Activated naive CD4-positive, alpha-beta T cell treated with anti-CD3 and anti-CD28 coated beads for 36 hours (primary cell): Measurements from ENCODE around the gene POLR2A. TPM values are rescaled to one million over a fixed set of nuclear protein-coding genes. Genes with fewer than 3 reads are reported as not detected.
"Not testable (repeated sequence)": the region's sequence is repeated elsewhere in the genome, so short reads cannot be mapped to it uniquely, and the experiment has no call there.

Source experiments
- CTCF ChIA-PET: fragments of 350-600 bp; sonication (Branson Sonifier 250); formaldehyde crosslinking; loops from one replicate; lab custom pipeline; 2021; ENCODE audit warnings: antibody characterized with exemption; lab: Charles Lee
- DNase-seq: peaks from one replicate; pipeline ENCODE4 v3.0.0-alpha.2; 2020
- H3K27ac Mint-ChIP-seq: one replicate; pipeline ENCODE4 v1.8.0; 2021; ENCODE audit warnings: mild to moderate bottlenecking, mixed read lengths
- H3K27me3 Mint-ChIP-seq: one replicate; pipeline ENCODE4 v1.8.0; 2021; ENCODE audit warnings: low read depth, mixed read lengths
- H3K36me3 Mint-ChIP-seq: one replicate; pipeline ENCODE4 v1.8.0; 2021; ENCODE audit warnings: low read depth, mixed read lengths
- H3K4me1 Mint-ChIP-seq: one replicate; pipeline ENCODE4 v1.8.0; 2021; ENCODE audit warnings: low read depth, mixed read lengths
- H3K4me3 Mint-ChIP-seq: one replicate; pipeline ENCODE4 v1.8.0; 2021; ENCODE audit warnings: mild to moderate bottlenecking, moderate library complexity, mixed read lengths
- H3K9me3 Mint-ChIP-seq: one replicate; pipeline ENCODE4 v1.8.0; 2021; ENCODE audit warnings: mixed read lengths
- intact Hi-C: fragments of 100-400 bp; cut with micrococcal nuclease; formaldehyde crosslinking; loops from one replicate; pipeline ENCODE4 v1.15.1; 2023
- total RNA-seq, 2 experiments: library from RNA; stranded (reverse); gene quantifications; one replicate each; pipeline ENCODE4 v1.2.3, GENCODE V29; 2021

POLR2A gene
- total RNA-seq, 2 experiments from 2014 or later = 204 to 205 TPM

- DNase-seq = no peak
- Mint-ChIP-seq H3K9me3 (no peaks in the 10 kb centered on the region), H3K27me3 (no peaks in the 10 kb centered on the region), H3K27ac (peak overlapping the region; percentile 67), H3K36me3 (no peaks in the 10 kb centered on the region), H3K4me3 (no peak overlapping the region), H3K4me1 (peaks cover 59% of the 10 kb centered on the region)
- CTCF ChIA-PET = interaction anchor here (1.2 to 1.5 kb wide), 8 partner anchors 16 to 121 kb away, joined by 3 to 7 read pairs (median 5); partner anchors contain the start of gene TMEM95
- intact Hi-C loops = loop anchor here (5.0 kb wide), 1 partner anchor 456 kb away; the partner anchor contains the start of genes CNTROB and TRAPPC1
These were observed 7.7 kb upstream of the POLR2A start for GRCh38 chr17:7476494-7476893.

- intact Hi-C loops = loop anchor here (5.0 kb wide), 1 partner anchor 455 kb away; the partner anchor contains the start of genes CNTROB and TRAPPC1
- CTCF ChIA-PET = interaction anchor here (1.2 to 1.5 kb wide), 6 partner anchors 14 to 122 kb away, joined by 3 to 7 read pairs (median 5); partner anchors contain the start of gene TMEM95
- Mint-ChIP-seq H3K9me3 (no peaks in the 10 kb centered on the region), H3K36me3 (no peaks in the 10 kb centered on the region), H3K27me3 (no peaks in the 10 kb centered on the region), H3K4me3 (peak overlapping the region; percentile 92), H3K27ac (no peak overlapping the region), H3K4me1 (peaks cover 59% of the 10 kb centered on the region)
- DNase-seq = no peak
These were observed 7.2 kb upstream of the POLR2A start for GRCh38 chr17:7476951-7477350.

- H3K4me3 Mint-ChIP-seq = peak overlapping the region; percentile 92
- no peaks in the 10 kb centered on the region for H3K9me3 Mint-ChIP-seq
- intact Hi-C loops = loop anchor here (5.0 kb wide), 1 partner anchor 455 kb away; the partner anchor contains the start of genes CNTROB and TRAPPC1
- H3K27me3 Mint-ChIP-seq = no peaks in the 10 kb centered on the region
- no peaks in the 10 kb centered on the region for H3K36me3 Mint-ChIP-seq
- peaks cover 63% of the 10 kb centered on the region for H3K4me1 Mint-ChIP-seq
- CTCF ChIA-PET = interaction anchor here (1.3 to 1.5 kb wide), 5 partner anchors 15 to 122 kb away, joined by 3 to 7 read pairs (median 5); partner anchors contain the start of gene TMEM95
- DNase-seq = peak; percentile 58
- H3K27ac Mint-ChIP-seq = peak overlapping the region; percentile 87
These were observed 6.5 kb upstream of the POLR2A start for GRCh38 chr17:7477392-7478275.

GRCh38 chr17:7478276-7479212, 5.6 kb upstream of the POLR2A start:
- CTCF ChIA-PET = interaction anchor here (1.3 kb wide), 1 partner anchor 16 kb away, joined by 3 read pairs; no protein-coding TSS in a partner anchor
- no peaks in the 10 kb centered on the region for H3K9me3 Mint-ChIP-seq
- peaks cover under 1% of the 10 kb centered on the region for H3K36me3 Mint-ChIP-seq
- H3K27ac Mint-ChIP-seq = peak overlapping the region; percentile 87
- no peaks in the 10 kb centered on the region for H3K27me3 Mint-ChIP-seq
- intact Hi-C loops = loop anchor here (1.0 to 5.0 kb wide), 2 partner anchors 23 to 454 kb away; partner anchors contain the start of genes CNTROB and TRAPPC1
- H3K4me1 Mint-ChIP-seq = peaks cover 66% of the 10 kb centered on the region
- peak; percentile 67 for DNase-seq
- H3K4me3 Mint-ChIP-seq = peak overlapping the region; percentile 92

- Mint-ChIP-seq H3K36me3 (peaks cover 2% of the 10 kb centered on the region), H3K4me1 (peaks cover 66% of the 10 kb centered on the region), H3K9me3 (no peaks in the 10 kb centered on the region), H3K4me3 (peak within 1 kb of the TSS; percentile 92), H3K27me3 (no peaks in the 10 kb centered on the region), H3K27ac (peak within 1 kb of the TSS; percentile 91)
- peak; percentile 60 for DNase-seq
- intact Hi-C loops = loop anchor here (1.0 to 10.0 kb wide), 5 partner anchors 24 to 837 kb away; partner anchors contain the start of genes CNTROB, KIAA0753, PER1 and TRAPPC1
- CTCF ChIA-PET = interaction anchor here (0.7 to 1.4 kb wide), 4 partner anchors 41 to 124 kb away, joined by 3 to 4 read pairs (median 4); no protein-coding TSS in a partner anchor
These were observed 4.7 kb upstream of the POLR2A start, which contains the start of gene ZBTB4 for GRCh38 chr17:7479213-7480088. TSS of gene ZBTB4 (minus strand) at chr17:7479631. CDS start at chr17:7466801, 12,830 bp downstream.

GRCh38 chr17:7480089-7480384, 4.1 kb upstream of the POLR2A start:
- no peak for DNase-seq
- Mint-ChIP-seq H3K27me3 (no peaks in the 10 kb centered on the region), H3K4me1 (peaks cover 70% of the 10 kb centered on the region), H3K9me3 (no peaks in the 10 kb centered on the region), H3K36me3 (peaks cover 6% of the 10 kb centered on the region), H3K27ac (peak overlapping the region; percentile 91), H3K4me3 (peak overlapping the region; percentile 88)
- intact Hi-C loops = loop anchor here (5.0 to 10.0 kb wide), 3 partner anchors 148 to 838 kb away; partner anchors contain the start of genes KIAA0753, PER1 and TXNDC17
- CTCF ChIA-PET = interaction anchor here (0.7 to 1.4 kb wide), 5 partner anchors 10 to 124 kb away, joined by 3 to 5 read pairs (median 4); no protein-coding TSS in a partner anchor

- intact Hi-C loops = loop anchor here (5.0 to 10.0 kb wide), 3 partner anchors 149 to 839 kb away; partner anchors contain the start of genes KIAA0753, PER1 and TXNDC17
- Mint-ChIP-seq H3K27ac (peak within 1 kb of the TSS; percentile 100), H3K4me3 (peak within 1 kb of the TSS; percentile 88), H3K36me3 (peaks cover 15% of the 10 kb centered on the region), H3K4me1 (peaks cover 68% of the 10 kb centered on the region)
- CTCF ChIA-PET = interaction anchor here (0.8 kb wide), 1 partner anchor 239 kb away, joined by 3 read pairs; the partner anchor contains the start of gene GABARAP
- H3K9me3 Mint-ChIP-seq, H3K27me3 Mint-ChIP-seq, DNase-seq: not testable (repeated sequence)
These were observed 2.9 kb upstream of the POLR2A start, which contains the start of gene SLC35G6 for GRCh38 chr17:7481275-7481674. TSS of gene SLC35G6 (plus strand) at chr17:7481446. CDS start at chr17:7481517, 71 bp downstream.

GRCh38 chr17:7481842-7482741, 2.1 kb upstream of the POLR2A start:
- H3K9me3 Mint-ChIP-seq, DNase-seq, H3K27me3 Mint-ChIP-seq, CTCF ChIA-PET: not testable (repeated sequence)
- Mint-ChIP-seq H3K36me3 (peaks cover 15% of the 10 kb centered on the region), H3K27ac (peak overlapping the region; percentile 100), H3K4me1 (peaks cover 68% of the 10 kb centered on the region), H3K4me3 (peak overlapping the region; percentile 93)
- intact Hi-C loops = loop anchor here (5.0 to 10.0 kb wide), 3 partner anchors 150 to 840 kb away; partner anchors contain the start of genes KIAA0753, PER1 and TXNDC17

GRCh38 chr17:7482742-7483088, 1.5 kb upstream of the POLR2A start:
- intact Hi-C loops = loop anchor here (5.0 to 10.0 kb wide), 3 partner anchors 150 to 840 kb away; partner anchors contain the start of genes KIAA0753, PER1 and TXNDC17
- DNase-seq, CTCF ChIA-PET, H3K27me3 Mint-ChIP-seq, H3K9me3 Mint-ChIP-seq: not testable (repeated sequence)
- H3K4me3 Mint-ChIP-seq = peak overlapping the region; percentile 93
- peaks cover 20% of the 10 kb centered on the region for H3K36me3 Mint-ChIP-seq
- H3K27ac Mint-ChIP-seq = peak overlapping the region; percentile 100
- peaks cover 68% of the 10 kb centered on the region for H3K4me1 Mint-ChIP-seq
